ENCODE data around the gene MRPL55.

MRPL55 gene

DNA sequence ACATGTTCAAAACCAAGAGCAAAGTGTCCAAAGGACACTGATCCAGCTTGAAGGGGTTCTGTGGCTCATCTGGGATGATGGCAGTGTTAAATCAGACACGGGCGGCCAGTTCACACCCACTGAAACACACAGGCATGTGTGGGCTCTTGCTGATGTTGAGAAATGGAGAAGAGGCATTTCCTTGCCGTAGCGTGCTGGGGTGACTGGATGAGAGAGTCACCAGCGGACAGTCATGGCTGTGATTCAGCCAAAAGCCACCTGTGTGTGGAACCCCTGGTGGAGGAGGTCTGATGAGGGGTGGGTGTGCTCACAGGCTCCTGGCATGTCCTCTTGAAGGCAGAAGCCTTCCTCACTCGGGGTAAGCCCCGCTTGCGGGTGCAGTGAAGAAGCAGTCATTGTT, 13.2 kb downstream of the MRPL55 start:
- Histone ChIP-seq H3K27ac (ENCODE audit: low read depth, low read length) (no peak overlapping the region), H3K4me1 (ENCODE audit: insufficient read depth, low read length) (peaks cover 20% of the 10 kb centered on the region), H3K27me3 (ENCODE audit: control insufficient read depth in 1 of 2, insufficient read depth in 2 of 2, low read length in 2 of 2) (no peaks in the 10 kb centered on the region)

GRCh38 chr1:228095161-228095560, 13.9 kb downstream of the MRPL55 start:
- no peak overlapping the region for H3K4me3 ChIP-seq (ENCODE audit: low read depth in 1 of 2, low read length in 2 of 2)
- peaks cover 3% of the 10 kb centered on the region for H3K9me3 ChIP-seq (ENCODE audit: low read length)
- no peak overlapping the region for H3K9ac ChIP-seq (ENCODE audit: low read length)
- no peak overlapping the region for H3K27ac ChIP-seq (ENCODE audit: low read depth, low read length)
- peaks cover 28% of the 10 kb centered on the region for H3K4me1 ChIP-seq (ENCODE audit: insufficient read depth, low read length)
- H3K27me3 ChIP-seq (ENCODE audit: control insufficient read depth in 1 of 2, insufficient read depth in 2 of 2, low read length in 2 of 2) = no peaks in the 10 kb centered on the region
- peaks cover 32% of the 10 kb centered on the region for H3K36me3 ChIP-seq (ENCODE audit: insufficient read depth, low read length)

More for the DNA sequence above, 13.2 kb downstream of the MRPL55 start:
- Histone ChIP-seq H3K9me3 (ENCODE audit: low read length) (peaks cover 3% of the 10 kb centered on the region), H3K36me3 (ENCODE audit: insufficient read depth, low read length) (peaks cover 36% of the 10 kb centered on the region), H3K4me3 (ENCODE audit: low read depth in 1 of 2, low read length in 2 of 2) (no peak overlapping the region), H3K9ac (ENCODE audit: low read length) (no peak overlapping the region)

DNA sequence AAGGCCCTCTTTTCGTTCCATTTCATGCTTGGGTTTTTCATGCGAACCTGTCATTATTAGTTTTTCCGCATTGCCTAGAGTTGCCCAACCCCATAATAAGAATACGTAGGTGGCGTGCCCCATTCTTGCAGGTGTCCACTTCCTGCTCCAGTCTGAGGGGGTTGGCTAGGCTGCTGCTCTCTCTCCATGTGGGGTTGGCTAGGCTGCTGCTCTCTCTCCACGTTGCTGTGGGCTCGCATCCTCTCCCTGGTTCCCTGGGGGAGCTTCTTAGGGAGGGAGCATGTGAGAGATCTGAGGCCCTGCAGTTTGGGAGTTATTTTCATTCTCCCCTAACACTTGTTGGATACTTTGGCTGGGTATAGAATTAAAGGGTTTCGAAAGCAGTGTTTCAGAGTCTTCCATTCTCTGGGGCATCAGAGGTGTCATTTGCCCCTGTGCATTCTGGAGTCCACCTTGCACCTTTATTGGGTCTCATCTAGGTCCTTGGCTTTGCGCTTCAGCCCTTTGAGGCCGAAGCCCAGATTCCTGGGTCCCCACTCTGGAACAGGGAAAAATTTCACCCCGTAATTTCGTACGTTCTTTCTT, 14.6 kb downstream of the MRPL55 start:
- Histone ChIP-seq H3K9me3 (ENCODE audit: low read length) (peaks cover 3% of the 10 kb centered on the region), H3K4me1 (ENCODE audit: insufficient read depth, low read length) (peaks cover 35% of the 10 kb centered on the region), H3K27ac (ENCODE audit: low read depth, low read length) (no peak overlapping the region), H3K36me3 (ENCODE audit: insufficient read depth, low read length) (peaks cover 25% of the 10 kb centered on the region), H3K27me3 (ENCODE audit: control insufficient read depth in 1 of 2, insufficient read depth in 2 of 2, low read length in 2 of 2) (no peaks in the 10 kb centered on the region), H3K4me3 (ENCODE audit: low read depth in 1 of 2, low read length in 2 of 2) (no peak overlapping the region), H3K9ac (ENCODE audit: low read length) (no peak overlapping the region)

DNA sequence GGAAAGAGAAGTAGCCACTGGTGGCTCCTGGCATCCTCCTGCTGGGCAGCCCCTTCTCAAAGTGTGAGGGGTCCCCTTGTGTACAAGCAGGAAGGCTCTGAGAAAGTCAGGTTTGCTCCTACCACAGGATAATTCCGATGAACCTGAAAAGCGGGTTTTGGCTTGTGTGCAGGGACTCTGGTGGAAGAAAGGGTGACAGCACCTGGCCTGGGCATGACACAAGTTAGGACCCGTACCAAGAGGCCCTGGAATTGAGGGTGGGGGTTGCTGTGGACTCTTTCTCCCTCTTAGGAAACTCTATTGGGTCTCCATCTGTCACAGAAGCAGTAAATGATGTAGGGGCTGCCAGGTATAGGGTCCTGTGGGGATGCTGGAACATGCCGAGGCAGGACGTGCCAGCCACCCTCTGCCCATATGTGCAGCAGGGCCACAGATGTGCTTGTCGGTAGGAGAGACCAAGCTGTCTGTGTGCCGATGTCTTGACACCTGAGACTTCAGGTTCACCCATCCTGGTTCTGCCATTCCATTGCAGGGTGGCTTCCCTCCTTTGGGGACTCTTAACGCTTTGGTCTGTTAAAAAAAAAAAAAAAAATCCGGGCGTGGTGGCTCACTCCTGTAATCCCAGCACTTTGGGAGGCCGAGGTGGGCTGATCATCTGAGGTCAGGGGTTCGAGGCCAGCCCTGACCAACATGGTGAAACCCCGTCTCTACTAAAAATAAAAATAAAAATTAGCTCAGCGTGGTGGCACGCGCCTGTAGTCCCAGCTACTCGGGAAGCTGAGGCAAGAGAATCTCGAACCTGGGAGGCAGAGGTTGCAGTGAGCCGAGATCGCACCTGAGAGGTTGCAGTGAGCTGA, 15.8 kb downstream of the MRPL55 start:
- Histone ChIP-seq H3K4me3 (ENCODE audit: low read depth in 1 of 2, low read length in 2 of 2) (no peak overlapping the region), H3K9me3 (ENCODE audit: low read length) (peaks cover 3% of the 10 kb centered on the region), H3K4me1 (ENCODE audit: insufficient read depth, low read length) (peaks cover 47% of the 10 kb centered on the region), H3K9ac (ENCODE audit: low read length) (no peak overlapping the region), H3K27me3 (ENCODE audit: control insufficient read depth in 1 of 2, insufficient read depth in 2 of 2, low read length in 2 of 2) (no peaks in the 10 kb centered on the region), H3K36me3 (ENCODE audit: insufficient read depth, low read length) (peaks cover 19% of the 10 kb centered on the region), H3K27ac (ENCODE audit: low read depth, low read length) (no peak overlapping the region)

DNA sequence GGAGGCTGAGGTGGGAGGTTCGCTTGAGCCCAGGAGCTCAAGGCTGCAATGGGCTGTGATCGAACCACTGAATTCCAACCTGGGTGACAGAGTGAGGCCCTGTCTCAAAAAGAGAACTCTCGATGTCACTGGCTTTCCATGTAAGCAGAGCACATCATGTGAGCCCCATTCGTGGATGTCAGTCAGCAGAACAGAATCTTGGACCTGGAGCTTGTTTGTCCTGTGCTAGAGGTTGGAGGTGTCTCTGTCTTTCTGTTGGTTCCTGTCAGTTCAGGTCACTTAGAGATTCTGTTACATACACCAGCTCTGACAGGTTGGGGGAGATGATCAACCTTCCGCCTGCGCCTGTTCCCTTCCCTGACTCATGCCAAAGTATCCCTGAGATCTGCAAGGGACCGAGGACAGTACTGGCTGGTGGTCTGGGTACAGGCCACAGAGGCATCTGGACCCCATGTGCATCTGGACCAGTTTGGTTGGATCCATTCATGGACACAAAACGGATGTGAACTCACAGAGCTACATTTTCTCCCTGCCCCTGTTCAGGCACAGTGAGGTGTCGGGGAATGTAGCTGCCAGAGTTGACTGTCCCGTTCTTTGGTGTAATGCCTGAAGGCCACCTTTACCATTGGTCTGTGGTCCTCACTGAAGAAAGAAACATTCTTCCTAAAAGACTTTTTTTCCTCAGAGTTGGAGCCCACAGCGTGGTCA, 16.6 kb downstream of the MRPL55 start:
- no peak overlapping the region for H3K27ac ChIP-seq (ENCODE audit: low read depth, low read length)
- H3K4me3 ChIP-seq (ENCODE audit: low read depth in 1 of 2, low read length in 2 of 2) = no peak overlapping the region
- peaks cover 55% of the 10 kb centered on the region for H3K4me1 ChIP-seq (ENCODE audit: insufficient read depth, low read length)
- H3K36me3 ChIP-seq (ENCODE audit: insufficient read depth, low read length) = peaks cover 12% of the 10 kb centered on the region
- no peak overlapping the region for H3K9ac ChIP-seq (ENCODE audit: low read length)
- H3K9me3 ChIP-seq (ENCODE audit: low read length) = peaks cover 3% of the 10 kb centered on the region
- no peaks in the 10 kb centered on the region for H3K27me3 ChIP-seq (ENCODE audit: control insufficient read depth in 1 of 2, insufficient read depth in 2 of 2, low read length in 2 of 2)

GRCh38 chr1:228091084-228091483, 18.0 kb downstream of the MRPL55 start:
- H3K4me3 ChIP-seq (ENCODE audit: low read depth in 1 of 2, low read length in 2 of 2) = no peak overlapping the region
- peaks cover 7% of the 10 kb centered on the region for H3K36me3 ChIP-seq (ENCODE audit: insufficient read depth, low read length)
- H3K9me3 ChIP-seq (ENCODE audit: low read length) = peaks cover 3% of the 10 kb centered on the region
- no peak overlapping the region for H3K9ac ChIP-seq (ENCODE audit: low read length)
- H3K4me1 ChIP-seq (ENCODE audit: insufficient read depth, low read length) = peaks cover 65% of the 10 kb centered on the region
- no peaks in the 10 kb centered on the region for H3K27me3 ChIP-seq (ENCODE audit: control insufficient read depth in 1 of 2, insufficient read depth in 2 of 2, low read length in 2 of 2)
- no peak overlapping the region for H3K27ac ChIP-seq (ENCODE audit: low read depth, low read length)

GRCh38 chr1:228090613-228091081, 18.5 kb downstream of the MRPL55 start:
- Histone ChIP-seq H3K27ac (ENCODE audit: low read depth, low read length) (no peak overlapping the region), H3K9me3 (ENCODE audit: low read length) (peaks cover 3% of the 10 kb centered on the region), H3K4me3 (ENCODE audit: low read depth in 1 of 2, low read length in 2 of 2) (no peak overlapping the region), H3K4me1 (ENCODE audit: insufficient read depth, low read length) (peaks cover 67% of the 10 kb centered on the region), H3K9ac (ENCODE audit: low read length) (no peak overlapping the region), H3K27me3 (ENCODE audit: control insufficient read depth in 1 of 2, insufficient read depth in 2 of 2, low read length in 2 of 2) (no peaks in the 10 kb centered on the region), H3K36me3 (ENCODE audit: insufficient read depth, low read length) (peaks cover 6% of the 10 kb centered on the region)

DNA sequence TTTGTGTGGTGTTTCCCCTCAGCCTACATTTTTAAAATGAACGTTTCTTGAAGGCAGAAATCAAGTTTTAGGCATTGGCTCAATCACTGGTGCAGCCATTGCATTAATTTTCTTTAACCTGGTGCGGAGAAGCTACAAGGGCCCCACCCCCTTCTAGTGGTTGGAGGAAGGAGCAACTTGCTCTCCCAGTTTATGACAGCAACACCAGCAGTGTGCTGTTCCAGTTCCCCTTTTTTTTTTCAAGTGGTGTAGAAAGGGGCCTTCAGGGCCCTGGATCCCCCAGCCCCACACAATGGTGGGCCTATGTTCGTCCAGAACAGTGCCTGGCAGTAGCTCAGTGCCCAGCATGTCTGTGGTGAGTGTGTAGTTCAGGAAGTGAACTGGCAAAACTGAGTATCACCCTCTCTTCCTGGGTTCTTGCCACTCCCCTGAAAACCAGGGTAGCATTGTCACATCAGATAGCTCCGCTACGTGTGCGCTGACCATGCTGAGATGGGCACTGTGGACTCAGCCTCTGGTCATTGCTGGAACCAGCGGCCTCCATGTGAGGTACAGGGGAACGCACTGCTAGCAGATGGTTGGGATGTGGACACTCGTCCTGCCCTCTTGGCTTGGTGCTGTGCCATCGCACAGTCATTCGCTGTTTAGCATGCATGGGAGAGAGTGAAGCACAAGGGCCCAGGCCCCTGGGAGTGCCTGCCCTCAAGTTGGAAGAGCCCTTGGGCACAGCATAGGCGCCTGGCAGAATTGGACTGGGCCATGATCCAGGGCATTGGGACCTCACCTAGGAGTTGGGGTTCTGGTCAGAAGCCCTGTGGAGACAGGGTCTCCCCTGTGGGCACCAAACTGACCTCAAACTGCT, 19.3 kb downstream of the MRPL55 start:
- Histone ChIP-seq H3K36me3 (ENCODE audit: insufficient read depth, low read length) (peaks cover 6% of the 10 kb centered on the region), H3K4me3 (ENCODE audit: low read depth in 1 of 2, low read length in 2 of 2) (no peak overlapping the region), H3K27me3 (ENCODE audit: control insufficient read depth in 1 of 2, insufficient read depth in 2 of 2, low read length in 2 of 2) (no peaks in the 10 kb centered on the region), H3K9ac (ENCODE audit: low read length) (no peak overlapping the region), H3K4me1 (ENCODE audit: insufficient read depth, low read length) (peaks cover 76% of the 10 kb centered on the region), H3K9me3 (ENCODE audit: low read length) (peaks cover under 1% of the 10 kb centered on the region), H3K27ac (ENCODE audit: low read depth, low read length) (no peak overlapping the region)

DNA sequence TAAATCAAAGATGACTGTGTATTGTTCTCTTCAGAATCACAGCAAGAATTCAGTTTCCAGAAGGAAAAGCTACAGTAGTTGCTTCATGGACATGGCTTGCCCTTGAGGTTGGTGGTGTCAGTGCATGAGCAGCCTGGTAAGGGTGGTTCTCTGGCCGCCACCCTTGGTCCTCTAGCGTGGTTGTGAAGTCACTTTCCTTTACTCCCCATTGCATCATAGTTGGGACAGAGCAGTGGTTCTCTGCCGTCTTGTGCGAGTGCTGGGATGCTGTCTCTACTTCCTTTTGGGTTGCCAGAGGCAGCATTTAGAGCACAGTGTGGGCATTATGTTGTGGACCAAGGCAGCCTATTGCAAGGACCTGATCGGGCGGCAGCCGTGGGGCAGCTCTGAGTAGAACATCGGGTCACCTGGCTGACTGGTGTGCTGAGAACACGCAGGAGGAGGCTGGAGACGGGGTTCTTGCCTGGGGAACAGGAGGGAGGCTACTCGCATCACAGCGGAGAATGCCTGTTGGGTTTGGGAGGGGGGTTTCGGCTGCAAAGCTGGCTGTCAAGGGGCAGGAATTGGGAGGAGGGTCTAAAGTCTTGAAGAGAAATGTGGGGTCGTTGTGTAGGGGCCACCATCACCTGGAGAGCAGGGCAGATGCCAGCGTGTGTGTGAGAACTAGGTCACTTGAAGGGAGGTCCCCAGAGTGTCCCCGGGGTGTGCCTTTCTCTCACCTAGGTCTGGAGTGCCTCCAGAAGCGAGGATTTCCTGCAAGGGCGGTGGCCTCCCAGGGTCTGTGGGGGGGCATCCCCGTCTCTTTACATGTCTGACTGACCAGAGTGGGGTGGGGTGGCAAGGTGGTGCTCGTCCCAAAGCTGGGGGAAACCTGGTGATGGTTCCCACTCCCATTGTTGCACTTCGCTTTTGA, 20.3 kb downstream of the MRPL55 start:
- Histone ChIP-seq H3K4me1 (ENCODE audit: insufficient read depth, low read length) (peaks cover 85% of the 10 kb centered on the region), H3K9me3 (ENCODE audit: low read length) (no peaks in the 10 kb centered on the region), H3K9ac (ENCODE audit: low read length) (no peak overlapping the region), H3K27ac (ENCODE audit: low read depth, low read length) (no peak overlapping the region), H3K27me3 (ENCODE audit: control insufficient read depth in 1 of 2, insufficient read depth in 2 of 2, low read length in 2 of 2) (no peaks in the 10 kb centered on the region), H3K36me3 (ENCODE audit: insufficient read depth, low read length) (peaks cover 6% of the 10 kb centered on the region), H3K4me3 (ENCODE audit: low read depth in 1 of 2, low read length in 2 of 2) (no peak overlapping the region)

- Histone ChIP-seq H3K4me3 (ENCODE audit: low read depth in 1 of 2, low read length in 2 of 2) (no peak overlapping the region), H3K9me3 (ENCODE audit: low read length) (no peaks in the 10 kb centered on the region), H3K27me3 (ENCODE audit: control insufficient read depth in 1 of 2, insufficient read depth in 2 of 2, low read length in 2 of 2) (no peaks in the 10 kb centered on the region), H3K36me3 (ENCODE audit: insufficient read depth, low read length) (peaks cover 6% of the 10 kb centered on the region), H3K27ac (ENCODE audit: low read depth, low read length) (no peak overlapping the region), H3K4me1 (ENCODE audit: insufficient read depth, low read length) (peaks cover 88% of the 10 kb centered on the region), H3K9ac (ENCODE audit: low read length) (no peak overlapping the region)
These were observed 21.3 kb downstream of the MRPL55 start for GRCh38 chr1:228087771-228088251.

Measured in muscle layer of colon (tissue), 2 donors.